Activated CD4-positive, alpha-beta memory T cell treated with anti-CD3 and anti-CD28 coated beads for 36 hours (primary cell): Measurements from ENCODE around the gene ZNF519. TPM values are rescaled to one million over a fixed set of nuclear protein-coding genes. Genes with fewer than 3 reads are reported as not detected.

Source experiments
- CTCF ChIA-PET: fragments of 350-600 bp; sonication (Branson Sonifier 250); formaldehyde crosslinking; loops from one replicate; lab custom pipeline; 2021; ENCODE audit warnings: antibody characterized with exemption, inconsistent platforms; lab: Charles Lee
- POLR2A ChIA-PET: fragments of 350-600 bp; sonication (Branson Sonifier 250); formaldehyde crosslinking; loops from one replicate; lab custom pipeline; 2021; ENCODE audit warnings: antibody characterized with exemption; lab: Charles Lee
- DNase-seq: peaks from one replicate; pipeline ENCODE4 v3.0.0-alpha.2; 2020
- H3K27ac Mint-ChIP-seq: one replicate; pipeline ENCODE4 v1.8.0; 2021; ENCODE audit warnings: mixed read lengths
- H3K27me3 Mint-ChIP-seq: one replicate; pipeline ENCODE4 v1.8.0; 2021; ENCODE audit warnings: mixed read lengths
- H3K36me3 Mint-ChIP-seq: one replicate; pipeline ENCODE4 v1.8.0; 2021; ENCODE audit warnings: mixed read lengths
- H3K4me1 Mint-ChIP-seq: one replicate; pipeline ENCODE4 v1.8.0; 2021; ENCODE audit warnings: low read depth, mixed read lengths
- H3K4me3 Mint-ChIP-seq: one replicate; pipeline ENCODE4 v1.8.0; 2021; ENCODE audit warnings: mild to moderate bottlenecking, mixed read lengths
- H3K9me3 Mint-ChIP-seq: one replicate; pipeline ENCODE4 v1.8.0; 2021; ENCODE audit warnings: mixed read lengths
- intact Hi-C: fragments of 100-400 bp; cut with micrococcal nuclease; formaldehyde crosslinking; loops from one replicate; pipeline ENCODE4 v1.15.1; 2023
- total RNA-seq, 2 experiments: library from RNA; stranded (reverse); gene quantifications; one replicate each; pipeline ENCODE4 v1.2.3, GENCODE V29; 2021

ZNF519 gene
- total RNA-seq, 2 experiments from 2014 or later: 14.1 to 15.8 TPM

DNA sequence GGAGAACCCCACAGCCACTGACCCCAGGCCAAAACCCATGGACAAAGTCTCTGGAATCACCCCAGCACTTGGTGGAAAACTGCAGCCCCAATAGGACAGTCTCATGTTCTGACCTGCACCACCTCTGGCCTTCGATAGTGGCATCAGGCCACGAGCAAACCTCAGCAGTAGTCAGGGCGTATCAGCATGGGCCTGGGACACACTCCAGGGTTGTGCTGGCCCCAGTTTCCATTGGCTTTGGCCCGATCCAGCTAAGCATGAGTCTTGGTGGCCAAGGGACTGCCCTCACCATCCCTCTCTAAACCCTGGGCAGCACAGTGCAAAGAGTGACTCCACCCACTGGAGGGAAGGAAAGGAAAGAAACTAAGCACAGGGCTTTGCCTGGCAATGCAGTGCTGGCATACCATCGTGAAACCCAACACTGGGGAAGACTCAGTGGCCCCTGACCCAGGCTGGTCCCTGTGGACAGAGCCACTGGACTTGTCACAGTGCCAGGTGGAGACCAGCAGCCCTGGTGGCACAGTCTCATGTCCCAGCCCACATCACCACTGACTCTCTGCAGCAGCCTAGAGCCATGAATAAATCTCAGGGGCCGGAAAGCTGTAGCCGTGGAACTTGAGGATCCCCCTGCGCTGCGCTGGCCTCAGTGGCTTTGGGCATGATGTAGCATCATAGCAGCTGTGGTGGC lies 46.3 kb downstream of the ZNF519 start:
- ChIA-PET POLR2A (no interaction called here), CTCF (interaction anchor here (1.0 to 5.2 kb wide), 6 partner anchors 9 to 272 kb away, joined by 3 to 48 read pairs (median 4); partner anchors contain the start of gene MC5R)
- Mint-ChIP-seq H3K27ac (no peak overlapping the region), H3K36me3 (no peaks in the 10 kb centered on the region), H3K27me3 (no peaks in the 10 kb centered on the region), H3K4me3 (no peak overlapping the region), H3K9me3 (no peaks in the 10 kb centered on the region), H3K4me1 (no peaks in the 10 kb centered on the region)
- intact Hi-C loops: loop anchor here (1.0 kb wide), 1 partner anchor 262 kb away; the partner anchor contains the start of gene MC5R
- DNase-seq: no peak

DNA sequence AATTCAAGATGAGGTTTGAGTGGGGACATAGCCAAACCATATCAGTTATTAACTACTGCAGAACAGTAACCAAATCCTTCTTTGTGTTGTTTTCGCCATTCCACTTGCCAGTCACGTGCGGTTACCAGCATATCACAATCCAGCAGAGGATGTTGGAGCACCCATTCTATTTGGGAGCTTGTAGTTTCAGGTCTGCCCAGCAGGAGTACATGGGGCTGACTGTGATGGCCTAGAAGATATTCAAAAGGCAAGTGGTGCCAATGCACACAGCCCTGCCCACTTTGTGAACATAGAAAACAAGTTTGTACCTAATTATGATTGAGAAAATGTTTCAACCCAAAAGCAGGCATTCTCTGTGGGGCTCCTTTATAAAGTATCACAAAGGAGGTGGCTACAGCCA lies 57.0 kb downstream of the ZNF519 start:
- POLR2A ChIA-PET: no interaction called here
- Mint-ChIP-seq H3K27me3 (no peaks in the 10 kb centered on the region), H3K4me1 (no peaks in the 10 kb centered on the region), H3K4me3 (no peak overlapping the region), H3K27ac (no peak overlapping the region), H3K9me3 (peaks cover 3% of the 10 kb centered on the region), H3K36me3 (no peaks in the 10 kb centered on the region)
- no peak for DNase-seq
- intact Hi-C loops: no loop called here
- CTCF ChIA-PET: no interaction called here

DNA sequence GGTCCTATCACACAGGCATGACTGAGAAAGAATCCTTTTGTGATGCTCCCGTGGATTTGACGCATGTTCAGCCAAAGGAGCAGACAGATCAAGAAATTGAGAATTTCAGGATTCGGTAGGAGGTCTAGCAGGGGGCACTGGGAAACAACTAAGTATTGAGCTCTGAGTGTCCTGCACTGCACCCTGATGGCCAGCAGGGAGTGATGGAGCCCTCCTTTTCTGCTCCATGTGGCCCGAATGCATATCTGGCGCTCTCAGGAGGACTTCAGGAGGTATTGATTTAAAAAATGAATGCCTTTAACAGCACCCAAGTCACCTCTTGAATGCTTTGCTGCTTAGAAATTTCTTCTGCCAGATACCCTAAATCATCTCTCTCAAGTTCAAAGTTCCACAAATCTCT lies 58.0 kb downstream of the ZNF519 start:
- Mint-ChIP-seq H3K27ac (no peak overlapping the region), H3K36me3 (no peaks in the 10 kb centered on the region), H3K27me3 (no peaks in the 10 kb centered on the region), H3K4me1 (no peaks in the 10 kb centered on the region), H3K9me3 (peaks cover 6% of the 10 kb centered on the region), H3K4me3 (no peak overlapping the region)
- intact Hi-C loops: no loop called here
- CTCF ChIA-PET: interaction anchor here (1.5 kb wide), 1 partner anchor 261 kb away, joined by 4 read pairs; no protein-coding TSS in a partner anchor
- POLR2A ChIA-PET: no interaction called here
- DNase-seq: no peak

DNA sequence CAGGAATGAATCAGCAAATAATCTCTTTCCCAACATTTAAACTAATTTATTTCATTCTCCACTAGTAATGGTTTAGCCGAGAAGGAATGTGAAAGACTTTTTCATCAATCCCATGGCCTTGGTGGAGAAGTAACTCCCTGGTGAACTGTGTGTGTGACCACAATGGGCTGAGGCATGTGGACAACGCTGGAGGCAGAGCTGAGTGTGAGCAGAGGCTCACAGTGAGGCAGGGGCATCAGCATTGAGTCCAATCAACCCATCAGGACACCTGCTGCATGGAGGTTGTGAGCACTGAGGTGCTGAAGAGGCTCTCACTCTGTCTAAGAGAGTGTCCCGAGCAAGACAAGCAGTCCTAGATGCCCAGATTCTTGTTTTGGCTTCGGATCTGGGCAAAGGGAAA lies 78.6 kb downstream of the ZNF519 start:
- intact Hi-C loops: no loop called here
- CTCF ChIA-PET: no interaction called here

More for the DNA sequence above, 78.6 kb downstream of the ZNF519 start:
- no peak for DNase-seq
- no peak overlapping the region for H3K27ac Mint-ChIP-seq
- no peaks in the 10 kb centered on the region for H3K27me3 Mint-ChIP-seq
- H3K36me3 Mint-ChIP-seq: no peaks in the 10 kb centered on the region
- H3K4me1 Mint-ChIP-seq: no peaks in the 10 kb centered on the region
- POLR2A ChIA-PET: no interaction called here
- H3K9me3 Mint-ChIP-seq: peaks cover 23% of the 10 kb centered on the region
- H3K4me3 Mint-ChIP-seq: no peak overlapping the region

Other genes with a start within 250 kb of the ZNF519 start
- not detected for gene MC2R, start 216.9 kb downstream of the ZNF519 start, total RNA-seq